DMS114 treated with DMSO at 0.1 percent for 48 hours (cell line): Measurements from ENCODE around the gene CHST11.
"Not testable (repeated sequence)": the region's sequence is repeated elsewhere in the genome, so short reads cannot be mapped to it uniquely, and the experiment has no call there.

ENCODE experiments used
- DNase-seq: peaks from one replicate; lab custom pipeline; 2025; ENCODE audit not compliant: unreplicated experiment; lab: John Stamatoyannopoulos, UW

The CHST11 gene

GRCh38 chr12:104522985-104523722 lies 66.4 kb downstream of the CHST11 start:
- no peak for DNase-seq

- no peak for DNase-seq
These were observed 67.5 kb downstream of the CHST11 start for GRCh38 chr12:104524034-104524832.

GRCh38 chr12:104526320-104526719 lies 69.6 kb downstream of the CHST11 start:
- DNase-seq, result no peak

- no peak for DNase-seq
These were observed 70.0 kb downstream of the CHST11 start for GRCh38 chr12:104526751-104527150.

- DNase-seq, result not testable (repeated sequence)
These were observed 70.9 kb downstream of the CHST11 start for GRCh38 chr12:104527653-104528052.

- no peak for DNase-seq
These were observed 72.6 kb downstream of the CHST11 start for GRCh38 chr12:104529130-104529874.

- DNase-seq, result no peak
These were observed 75.9 kb downstream of the CHST11 start for GRCh38 chr12:104532636-104533035.

- no peak for DNase-seq
These were observed 76.4 kb downstream of the CHST11 start for GRCh38 chr12:104533134-104533533.

- no peak for DNase-seq
These were observed 77.6 kb downstream of the CHST11 start for GRCh38 chr12:104534162-104534856.

- no peak for DNase-seq
These were observed 78.1 kb downstream of the CHST11 start for GRCh38 chr12:104534857-104535248.

- no peak for DNase-seq
These were observed 78.6 kb downstream of the CHST11 start for GRCh38 chr12:104535369-104535768.

- DNase-seq, result no peak
These were observed 80.1 kb downstream of the CHST11 start for GRCh38 chr12:104536841-104537240.

GRCh38 chr12:104538056-104538455 lies 81.3 kb downstream of the CHST11 start:
- DNase-seq, result no peak

- DNase-seq, result no peak
These were observed 82.2 kb downstream of the CHST11 start for GRCh38 chr12:104538891-104539462.

GRCh38 chr12:104544836-104545235 lies 88.1 kb downstream of the CHST11 start:
- no peak for DNase-seq

- DNase-seq, result no peak
These were observed 89.8 kb downstream of the CHST11 start for GRCh38 chr12:104546575-104546974.

GRCh38 chr12:104547235-104547634 lies 90.5 kb downstream of the CHST11 start:
- DNase-seq, result no peak

- no peak for DNase-seq
These were observed 93.2 kb downstream of the CHST11 start for GRCh38 chr12:104549815-104550480.

GRCh38 chr12:104551313-104551931 lies 94.7 kb downstream of the CHST11 start:
- DNase-seq, result no peak

- DNase-seq, result no peak
These were observed 96.7 kb downstream of the CHST11 start for GRCh38 chr12:104553421-104553820.
